ENCODE data around the gene COL12A1. TPM values are rescaled to one million over a fixed set of nuclear protein-coding genes. Genes with fewer than 3 reads are reported as not detected.

The COL12A1 gene
- total and polyA plus RNA-seq, 2 of the 13 experiments (the other 11 are each of a cell fraction or from before 2014, with no cell fraction given), result 0.02 TPM; not detected in 1

GRCh38 chr6:75117701-75118100 is 88.2 kb downstream of the COL12A1 start:
- intact Hi-C loops (cut with micrococcal nuclease; ENCODE audit: unreplicated experiment) (no loop called here), in situ Hi-C loops (cut with HindIII; ENCODE audit: extremely low pct_ligation_motif_present, low pct_unique_long_range_greater_than_20kb) (no loop called here)
- no TSS peak for BruUV-seq (replicated peaks)
- POLR2A ChIA-PET, result no interaction called here
- H3K79me2 ChIP-seq (ENCODE audit: insufficient read depth, low read length), result no peaks in the 10 kb centered on the region
- H4K20me1 ChIP-seq (ENCODE audit: insufficient read depth, low read length), result no peaks in the 10 kb centered on the region
- H3K27me3 ChIP-seq (ENCODE audit: control insufficient read depth in 1 of 2, insufficient read depth in 2 of 2, low read length in 2 of 2), result no peaks in the 10 kb centered on the region
- DNase-seq (ENCODE audit: low spot score) (no peak), ATAC-seq (no peak), FAIRE-seq (no peak)
- H2AFZ ChIP-seq (ENCODE audit: low read length), result no peak overlapping the region
- no peaks in the 10 kb centered on the region for H3K4me1 ChIP-seq (ENCODE audit: insufficient read depth, low read length)
- H3K27ac ChIP-seq (ENCODE audit: extremely low read length, insufficient read depth, low read length), result no peak overlapping the region
- no peaks in the 10 kb centered on the region for H3K36me3 ChIP-seq (replicated peaks in 1 of 2; ENCODE audit: control insufficient read depth in 1 of 2, insufficient read depth in 2 of 2, low read length in 2 of 2)
- H3K4me3 ChIP-seq (replicated peaks in 1 of 3; ENCODE audit: insufficient read depth in 1 of 3, low read depth in 2 of 3, low read length in 3 of 3), result no peak overlapping the region
- no peak overlapping the region for H3K9ac ChIP-seq (ENCODE audit: insufficient read depth, low read depth, low read length)
- H3K9me3 ChIP-seq (ENCODE audit: low read length), result no peaks in the 10 kb centered on the region
- no peak overlapping the region for H3K4me2 ChIP-seq (ENCODE audit: low read depth, low read length)
- CTCF ChIA-PET (ENCODE audit: low intra/inter-chr PET ratio, low total read pairs), result no interaction called here
- 26% methylated on average over 2 of the region's 2 CpGs for WGBS (ENCODE audit: low lambda C conversion rate)
- TF ChIP-seq, protein P1, sequence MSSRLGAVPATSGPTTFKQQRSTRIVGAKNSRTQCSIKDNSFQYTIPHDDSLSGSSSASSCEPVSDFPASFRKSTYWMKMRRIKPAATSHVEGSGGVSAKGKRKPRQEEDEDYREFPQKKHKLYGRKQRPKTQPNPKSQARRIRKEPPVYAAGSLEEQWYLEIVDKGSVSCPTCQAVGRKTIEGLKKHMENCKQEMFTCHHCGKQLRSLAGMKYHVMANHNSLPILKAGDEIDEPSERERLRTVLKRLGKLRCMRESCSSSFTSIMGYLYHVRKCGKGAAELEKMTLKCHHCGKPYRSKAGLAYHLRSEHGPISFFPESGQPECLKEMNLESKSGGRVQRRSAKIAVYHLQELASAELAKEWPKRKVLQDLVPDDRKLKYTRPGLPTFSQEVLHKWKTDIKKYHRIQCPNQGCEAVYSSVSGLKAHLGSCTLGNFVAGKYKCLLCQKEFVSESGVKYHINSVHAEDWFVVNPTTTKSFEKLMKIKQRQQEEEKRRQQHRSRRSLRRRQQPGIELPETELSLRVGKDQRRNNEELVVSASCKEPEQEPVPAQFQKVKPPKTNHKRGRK (CRISPR knock-in tag; IDR thresholded peaks at IDR 0.05), result no peak
- TF ChIP-seq TEAD3 (CRISPR knock-in tag; optimal IDR thresholded peaks at IDR 0.05; ENCODE audit: borderline replicate concordance) (no peak), ZNF777 (CRISPR knock-in tag; IDR thresholded peaks at IDR 0.05) (no peak), KMT2A (CRISPR knock-in tag; IDR thresholded peaks at IDR 0.05) (no peak)
- TF ChIP-seq, protein P2, sequence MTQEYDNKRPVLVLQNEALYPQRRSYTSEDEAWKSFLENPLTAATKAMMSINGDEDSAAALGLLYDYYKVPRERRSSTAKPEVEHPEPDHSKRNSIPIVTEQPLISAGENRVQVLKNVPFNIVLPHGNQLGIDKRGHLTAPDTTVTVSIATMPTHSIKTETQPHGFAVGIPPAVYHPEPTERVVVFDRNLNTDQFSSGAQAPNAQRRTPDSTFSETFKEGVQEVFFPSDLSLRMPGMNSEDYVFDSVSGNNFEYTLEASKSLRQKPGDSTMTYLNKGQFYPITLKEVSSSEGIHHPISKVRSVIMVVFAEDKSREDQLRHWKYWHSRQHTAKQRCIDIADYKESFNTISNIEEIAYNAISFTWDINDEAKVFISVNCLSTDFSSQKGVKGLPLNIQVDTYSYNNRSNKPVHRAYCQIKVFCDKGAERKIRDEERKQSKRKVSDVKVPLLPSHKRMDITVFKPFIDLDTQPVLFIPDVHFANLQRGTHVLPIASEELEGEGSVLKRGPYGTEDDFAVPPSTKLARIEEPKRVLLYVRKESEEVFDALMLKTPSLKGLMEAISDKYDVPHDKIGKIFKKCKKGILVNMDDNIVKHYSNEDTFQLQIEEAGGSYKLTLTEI (CRISPR knock-in tag; conservative IDR thresholded peaks at IDR 0.05), result no peak
- TF ChIP-seq, protein P3, sequence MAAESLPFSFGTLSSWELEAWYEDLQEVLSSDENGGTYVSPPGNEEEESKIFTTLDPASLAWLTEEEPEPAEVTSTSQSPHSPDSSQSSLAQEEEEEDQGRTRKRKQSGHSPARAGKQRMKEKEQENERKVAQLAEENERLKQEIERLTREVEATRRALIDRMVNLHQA (CRISPR knock-in tag; IDR thresholded peaks at IDR 0.05), result no peak
- TF ChIP-seq, protein P4, sequence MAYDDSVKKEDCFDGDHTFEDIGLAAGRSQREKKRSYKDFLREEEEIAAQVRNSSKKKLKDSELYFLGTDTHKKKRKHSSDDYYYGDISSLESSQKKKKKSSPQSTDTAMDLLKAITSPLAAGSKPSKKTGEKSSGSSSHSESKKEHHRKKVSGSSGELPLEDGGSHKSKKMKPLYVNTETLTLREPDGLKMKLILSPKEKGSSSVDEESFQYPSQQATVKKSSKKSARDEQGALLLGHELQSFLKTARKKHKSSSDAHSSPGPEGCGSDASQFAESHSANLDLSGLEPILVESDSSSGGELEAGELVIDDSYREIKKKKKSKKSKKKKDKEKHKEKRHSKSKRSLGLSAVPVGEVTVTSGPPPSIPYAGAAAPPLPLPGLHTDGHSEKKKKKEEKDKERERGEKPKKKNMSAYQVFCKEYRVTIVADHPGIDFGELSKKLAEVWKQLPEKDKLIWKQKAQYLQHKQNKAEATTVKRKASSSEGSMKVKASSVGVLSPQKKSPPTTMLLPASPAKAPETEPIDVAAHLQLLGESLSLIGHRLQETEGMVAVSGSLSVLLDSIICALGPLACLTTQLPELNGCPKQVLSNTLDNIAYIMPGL (CRISPR knock-in tag; IDR thresholded peaks at IDR 0.05; ENCODE audit: borderline replicate concordance in 1 of 2, low read depth in 1 of 2), result no peak
- TF ChIP-seq, protein P5, sequence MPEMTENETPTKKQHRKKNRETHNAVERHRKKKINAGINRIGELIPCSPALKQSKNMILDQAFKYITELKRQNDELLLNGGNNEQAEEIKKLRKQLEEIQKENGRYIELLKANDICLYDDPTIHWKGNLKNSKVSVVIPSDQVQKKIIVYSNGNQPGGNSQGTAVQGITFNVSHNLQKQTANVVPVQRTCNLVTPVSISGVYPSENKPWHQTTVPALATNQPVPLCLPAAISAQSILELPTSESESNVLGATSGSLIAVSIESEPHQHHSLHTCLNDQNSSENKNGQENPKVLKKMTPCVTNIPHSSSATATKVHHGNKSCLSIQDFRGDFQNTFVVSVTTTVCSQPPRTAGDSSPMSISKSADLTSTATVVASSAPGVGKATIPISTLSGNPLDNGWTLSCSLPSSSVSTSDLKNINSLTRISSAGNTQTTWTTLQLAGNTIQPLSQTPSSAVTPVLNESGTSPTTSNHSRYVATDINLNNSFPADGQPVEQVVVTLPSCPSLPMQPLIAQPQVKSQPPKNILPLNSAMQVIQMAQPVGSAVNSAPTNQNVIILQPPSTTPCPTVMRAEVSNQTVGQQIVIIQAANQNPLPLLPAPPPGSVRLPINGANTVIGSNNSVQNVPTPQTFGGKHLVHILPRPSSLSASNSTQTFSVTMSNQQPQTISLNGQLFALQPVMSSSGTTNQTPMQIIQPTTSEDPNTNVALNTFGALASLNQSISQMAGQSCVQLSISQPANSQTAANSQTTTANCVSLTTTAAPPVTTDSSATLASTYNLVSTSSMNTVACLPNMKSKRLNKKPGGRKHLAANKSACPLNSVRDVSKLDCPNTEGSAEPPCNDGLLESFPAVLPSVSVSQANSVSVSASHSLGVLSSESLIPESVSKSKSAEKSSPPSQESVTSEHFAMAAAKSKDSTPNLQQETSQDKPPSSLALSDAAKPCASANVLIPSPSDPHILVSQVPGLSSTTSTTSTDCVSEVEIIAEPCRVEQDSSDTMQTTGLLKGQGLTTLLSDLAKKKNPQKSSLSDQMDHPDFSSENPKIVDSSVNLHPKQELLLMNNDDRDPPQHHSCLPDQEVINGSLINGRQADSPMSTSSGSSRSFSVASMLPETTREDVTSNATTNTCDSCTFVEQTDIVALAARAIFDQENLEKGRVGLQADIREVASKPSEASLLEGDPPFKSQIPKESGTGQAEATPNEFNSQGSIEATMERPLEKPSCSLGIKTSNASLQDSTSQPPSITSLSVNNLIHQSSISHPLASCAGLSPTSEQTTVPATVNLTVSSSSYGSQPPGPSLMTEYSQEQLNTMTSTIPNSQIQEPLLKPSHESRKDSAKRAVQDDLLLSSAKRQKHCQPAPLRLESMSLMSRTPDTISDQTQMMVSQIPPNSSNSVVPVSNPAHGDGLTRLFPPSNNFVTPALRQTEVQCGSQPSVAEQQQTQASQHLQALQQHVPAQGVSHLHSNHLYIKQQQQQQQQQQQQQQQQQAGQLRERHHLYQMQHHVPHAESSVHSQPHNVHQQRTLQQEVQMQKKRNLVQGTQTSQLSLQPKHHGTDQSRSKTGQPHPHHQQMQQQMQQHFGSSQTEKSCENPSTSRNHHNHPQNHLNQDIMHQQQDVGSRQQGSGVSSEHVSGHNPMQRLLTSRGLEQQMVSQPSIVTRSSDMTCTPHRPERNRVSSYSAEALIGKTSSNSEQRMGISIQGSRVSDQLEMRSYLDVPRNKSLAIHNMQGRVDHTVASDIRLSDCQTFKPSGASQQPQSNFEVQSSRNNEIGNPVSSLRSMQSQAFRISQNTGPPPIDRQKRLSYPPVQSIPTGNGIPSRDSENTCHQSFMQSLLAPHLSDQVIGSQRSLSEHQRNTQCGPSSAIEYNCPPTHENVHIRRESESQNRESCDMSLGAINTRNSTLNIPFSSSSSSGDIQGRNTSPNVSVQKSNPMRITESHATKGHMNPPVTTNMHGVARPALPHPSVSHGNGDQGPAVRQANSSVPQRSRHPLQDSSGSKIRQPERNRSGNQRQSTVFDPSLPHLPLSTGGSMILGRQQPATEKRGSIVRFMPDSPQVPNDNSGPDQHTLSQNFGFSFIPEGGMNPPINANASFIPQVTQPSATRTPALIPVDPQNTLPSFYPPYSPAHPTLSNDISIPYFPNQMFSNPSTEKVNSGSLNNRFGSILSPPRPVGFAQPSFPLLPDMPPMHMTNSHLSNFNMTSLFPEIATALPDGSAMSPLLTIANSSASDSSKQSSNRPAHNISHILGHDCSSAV (CRISPR knock-in tag; IDR thresholded peaks at IDR 0.05; ENCODE audit: borderline replicate concordance), result no peak
